ENCODE results near the gene RTN4RL1. TPM values are rescaled to one million over a fixed set of nuclear protein-coding genes. Genes with fewer than 3 reads are reported as not detected.

The RTN4RL1 gene
- total RNA-seq, 2 experiments from 2014 or later, result 0.17 to 0.21 TPM

- ChIA-PET CTCF (no interaction called here), POLR2A (no interaction called here)
- H3K4me1 Mint-ChIP-seq (ENCODE audit: low read depth), result no peaks in the 10 kb centered on the region
- DNase-seq, result no peak
- H3K4me3 Mint-ChIP-seq, result no peak overlapping the region
- H3K27ac Mint-ChIP-seq, result no peak overlapping the region
- intact Hi-C loops (cut with micrococcal nuclease), result no loop called here
- H3K9me3 Mint-ChIP-seq, result no peaks in the 10 kb centered on the region
- no peaks in the 10 kb centered on the region for H3K36me3 Mint-ChIP-seq
- H3K27me3 Mint-ChIP-seq, result no peaks in the 10 kb centered on the region
Observed at GRCh38 chr17:1930337-1930645, 94.8 kb downstream of the RTN4RL1 start.

- Mint-ChIP-seq H3K4me3 (no peak overlapping the region), H3K36me3 (no peaks in the 10 kb centered on the region), H3K27ac (no peak overlapping the region), H3K9me3 (no peaks in the 10 kb centered on the region), H3K4me1 (ENCODE audit: low read depth) (no peaks in the 10 kb centered on the region), H3K27me3 (no peaks in the 10 kb centered on the region)
- CTCF ChIA-PET, result no interaction called here
- POLR2A ChIA-PET, result no interaction called here
- DNase-seq, result no peak
- intact Hi-C loops (cut with micrococcal nuclease), result no loop called here
Observed at GRCh38 chr17:1928976-1929375, 96.2 kb downstream of the RTN4RL1 start.

- intact Hi-C loops (cut with micrococcal nuclease), result no loop called here
- H3K27ac Mint-ChIP-seq, result no peak overlapping the region
- no peaks in the 10 kb centered on the region for H3K9me3 Mint-ChIP-seq
Observed at GRCh38 chr17:1920948-1921351, 104.2 kb downstream of the RTN4RL1 start.

GRCh38 chr17:1919201-1919600 lies 105.9 kb downstream of the RTN4RL1 start:
- no peaks in the 10 kb centered on the region for H3K4me1 Mint-ChIP-seq (ENCODE audit: low read depth)
- no peak overlapping the region for H3K4me3 Mint-ChIP-seq
- CTCF ChIA-PET, result interaction anchor here (1.2 kb wide), 1 partner anchor 11 kb away, joined by 5 read pairs; no protein-coding TSS in a partner anchor
- intact Hi-C loops (cut with micrococcal nuclease), result no loop called here
- H3K27me3 Mint-ChIP-seq, result peaks cover 2% of the 10 kb centered on the region
- no peak for DNase-seq
- H3K36me3 Mint-ChIP-seq, result no peaks in the 10 kb centered on the region
- no peaks in the 10 kb centered on the region for H3K9me3 Mint-ChIP-seq
- POLR2A ChIA-PET, result no interaction called here
- no peak overlapping the region for H3K27ac Mint-ChIP-seq

More at GRCh38 chr17:1920948-1921351, 104.2 kb downstream of the RTN4RL1 start:
- Mint-ChIP-seq H3K4me3 (no peak overlapping the region), H3K27me3 (no peaks in the 10 kb centered on the region), H3K36me3 (no peaks in the 10 kb centered on the region), H3K4me1 (ENCODE audit: low read depth) (no peaks in the 10 kb centered on the region)
- ChIA-PET CTCF (no interaction called here), POLR2A (no interaction called here)
- no peak for DNase-seq

- no peaks in the 10 kb centered on the region for H3K9me3 Mint-ChIP-seq
- H3K27me3 Mint-ChIP-seq, result peaks cover 2% of the 10 kb centered on the region
- H3K4me3 Mint-ChIP-seq, result no peak overlapping the region
- CTCF ChIA-PET, result interaction anchor here (1.2 kb wide), 1 partner anchor 10 kb away, joined by 5 read pairs; no protein-coding TSS in a partner anchor
- POLR2A ChIA-PET, result no interaction called here
- H3K27ac Mint-ChIP-seq, result no peak overlapping the region
- H3K4me1 Mint-ChIP-seq (ENCODE audit: low read depth), result no peaks in the 10 kb centered on the region
- no peaks in the 10 kb centered on the region for H3K36me3 Mint-ChIP-seq
- intact Hi-C loops (cut with micrococcal nuclease), result no loop called here
- DNase-seq, result no peak
Observed at GRCh38 chr17:1918346-1919162, 106.6 kb downstream of the RTN4RL1 start.

GRCh38 chr17:1916963-1917715 lies 108.0 kb downstream of the RTN4RL1 start:
- H3K27ac Mint-ChIP-seq, result no peak overlapping the region

GRCh38 chr17:1916316-1916715 lies 108.8 kb downstream of the RTN4RL1 start:
- H3K9me3 Mint-ChIP-seq, result no peaks in the 10 kb centered on the region
- no peak for DNase-seq
- H3K4me1 Mint-ChIP-seq (ENCODE audit: low read depth), result no peaks in the 10 kb centered on the region
- ChIA-PET POLR2A (no interaction called here), CTCF (no interaction called here)
- no peak overlapping the region for H3K27ac Mint-ChIP-seq
- no peak overlapping the region for H3K4me3 Mint-ChIP-seq
- H3K36me3 Mint-ChIP-seq, result no peaks in the 10 kb centered on the region
- intact Hi-C loops (cut with micrococcal nuclease), result no loop called here
- H3K27me3 Mint-ChIP-seq, result peaks cover 14% of the 10 kb centered on the region

More at GRCh38 chr17:1916963-1917715, 108.0 kb downstream of the RTN4RL1 start:
- no peaks in the 10 kb centered on the region for H3K4me1 Mint-ChIP-seq (ENCODE audit: low read depth)
- intact Hi-C loops (cut with micrococcal nuclease), result no loop called here
- H3K4me3 Mint-ChIP-seq, result no peak overlapping the region
- no peak for DNase-seq
- POLR2A ChIA-PET, result no interaction called here
- H3K9me3 Mint-ChIP-seq, result no peaks in the 10 kb centered on the region
- H3K27me3 Mint-ChIP-seq, result peaks cover 7% of the 10 kb centered on the region
- H3K36me3 Mint-ChIP-seq, result no peaks in the 10 kb centered on the region
- CTCF ChIA-PET, result no interaction called here

- ChIA-PET POLR2A (no interaction called here), CTCF (no interaction called here)
- Mint-ChIP-seq H3K27ac (no peak overlapping the region), H3K27me3 (peaks cover 14% of the 10 kb centered on the region), H3K9me3 (no peaks in the 10 kb centered on the region), H3K36me3 (no peaks in the 10 kb centered on the region), H3K4me1 (ENCODE audit: low read depth) (no peaks in the 10 kb centered on the region), H3K4me3 (no peak overlapping the region)
- intact Hi-C loops (cut with micrococcal nuclease), result no loop called here
- no peak for DNase-seq
Observed at GRCh38 chr17:1915889-1916288, 109.2 kb downstream of the RTN4RL1 start.

- Mint-ChIP-seq H3K27ac (no peak overlapping the region), H3K27me3 (peaks cover 16% of the 10 kb centered on the region), H3K4me3 (no peak overlapping the region), H3K4me1 (ENCODE audit: low read depth) (no peaks in the 10 kb centered on the region), H3K36me3 (no peaks in the 10 kb centered on the region), H3K9me3 (no peaks in the 10 kb centered on the region)
- ChIA-PET POLR2A (no interaction called here), CTCF (no interaction called here)
- DNase-seq, result no peak
- intact Hi-C loops (cut with micrococcal nuclease), result no loop called here
Observed at GRCh38 chr17:1914661-1915083, 110.5 kb downstream of the RTN4RL1 start.

GRCh38 chr17:1913702-1914101 lies 111.4 kb downstream of the RTN4RL1 start:
- CTCF ChIA-PET, result interaction anchor here (0.6 kb wide), 1 partner anchor 11 kb away, joined by 3 read pairs; no protein-coding TSS in a partner anchor
- Mint-ChIP-seq H3K27me3 (peaks cover 24% of the 10 kb centered on the region), H3K9me3 (no peaks in the 10 kb centered on the region), H3K4me3 (no peak overlapping the region), H3K36me3 (no peaks in the 10 kb centered on the region), H3K27ac (no peak overlapping the region), H3K4me1 (ENCODE audit: low read depth) (peaks cover 3% of the 10 kb centered on the region)
- intact Hi-C loops (cut with micrococcal nuclease), result no loop called here
- no peak for DNase-seq
- POLR2A ChIA-PET, result no interaction called here

- Mint-ChIP-seq H3K9me3 (no peaks in the 10 kb centered on the region), H3K27ac (no peak overlapping the region), H3K36me3 (no peaks in the 10 kb centered on the region), H3K27me3 (peaks cover 34% of the 10 kb centered on the region), H3K4me3 (no peak overlapping the region), H3K4me1 (ENCODE audit: low read depth) (peaks cover 7% of the 10 kb centered on the region)
- CTCF ChIA-PET, result no interaction called here
- POLR2A ChIA-PET, result no interaction called here
- intact Hi-C loops (cut with micrococcal nuclease), result no loop called here
- DNase-seq, result no peak
Observed at GRCh38 chr17:1912146-1912545, 113.0 kb downstream of the RTN4RL1 start.

- H3K27ac Mint-ChIP-seq, result no peak overlapping the region
- CTCF ChIA-PET, result interaction anchor here (0.9 to 2.3 kb wide), 8 partner anchors 17 to 335 kb away, joined by 3 to 23 read pairs (median 4); partner anchors contain the start of genes RTN4RL1 and WDR81
- intact Hi-C loops (cut with micrococcal nuclease), result loop anchor here (2.0 kb wide), 1 partner anchor 121 kb away; the partner anchor contains the start of gene DPH1
- H3K4me3 Mint-ChIP-seq, result no peak overlapping the region
- H3K36me3 Mint-ChIP-seq, result no peaks in the 10 kb centered on the region
- DNase-seq, result no peak
- POLR2A ChIA-PET, result no interaction called here
- peaks cover 46% of the 10 kb centered on the region for H3K27me3 Mint-ChIP-seq
- no peaks in the 10 kb centered on the region for H3K9me3 Mint-ChIP-seq
- H3K4me1 Mint-ChIP-seq (ENCODE audit: low read depth), result peaks cover 7% of the 10 kb centered on the region
Observed at GRCh38 chr17:1909985-1910384, 115.1 kb downstream of the RTN4RL1 start.

All from activated CD4-positive, alpha-beta memory T cell treated with anti-CD3 and anti-CD28 coated beads for 36 hours (primary cell).